Lung (tissue), 12 donors: ENCODE data around the gene DSN1. TPM values are rescaled to one million over a fixed set of nuclear protein-coding genes. Genes with fewer than 3 reads are reported as not detected.

Source experiments
- ATAC-seq: fragments of 200-7000 bp; cut with Tn5 transposase; one replicate; pipeline ENCODE4 v1.9.1; 2020; ENCODE audit warnings: moderate number of reproducible peaks; ENCODE audit not compliant: insufficient read depth, low FRiP score
- DNase-seq, 3 donors: peaks; one replicate each; pipeline ENCODE4 v3.0.0-alpha.2; 2013 to 2017
- H3K27ac ChIP-seq, 2 donors: one replicate each; pipeline ENCODE4 v1.5.1; 2013; ENCODE audit warnings: mild to moderate bottlenecking in 2 of 2, moderate library complexity in 2 of 2, control low read depth in 1 of 2, inconsistent platforms in 1 of 2, low read depth in 1 of 2, low read length in 1 of 2
- H3K27me3 ChIP-seq, 3 donors: one replicate each; pipeline ENCODE4 v1.5.1; 2013; ENCODE audit warnings: low read length in 2 of 3; ENCODE audit not compliant: control insufficient read depth in 3 of 3, insufficient read depth in 3 of 3
- H3K36me3 ChIP-seq, 4 donors: one replicate each; pipeline ENCODE4 v1.5.1; 2013; ENCODE audit warnings: low read length in 4 of 4, mild to moderate bottlenecking in 1 of 4, moderate library complexity in 1 of 4; ENCODE audit not compliant: control insufficient read depth in 4 of 4, insufficient read depth in 4 of 4
- H3K4me1 ChIP-seq, 5 donors: one replicate each; pipeline ENCODE4 v1.5.1; 2013; ENCODE audit warnings: low read length in 5 of 5, mild to moderate bottlenecking in 2 of 5, moderate library complexity in 1 of 5; ENCODE audit not compliant: control insufficient read depth in 5 of 5, insufficient read depth in 5 of 5
- H3K4me3 ChIP-seq: one replicate; pipeline ENCODE4 v1.5.1; 2013; ENCODE audit warnings: mild to moderate bottlenecking, control low read depth, moderate library complexity
- H3K9ac ChIP-seq, 2 donors: one replicate each; pipeline ENCODE4 v1.5.1; 2013; ENCODE audit warnings: low read length in 2 of 2, control low read depth in 1 of 2; ENCODE audit not compliant: insufficient read depth in 1 of 2
- H3K9me3 ChIP-seq, 4 donors: one replicate each; pipeline ENCODE4 v1.5.1; 2013; ENCODE audit warnings: low read length in 3 of 4, mild to moderate bottlenecking in 1 of 4, moderate library complexity in 1 of 4; ENCODE audit not compliant: control insufficient read depth in 4 of 4, insufficient read depth in 3 of 4
- CTCF ChIP-seq: IDR thresholded peaks from 2 replicates; pipeline ENCODE4 v1.5.1; 2012; ENCODE audit warnings: mild to moderate bottlenecking; ENCODE audit errors: control extremely low read depth, extremely low read depth
- WGBS, 2 donors: extraction: QIAGEN DNeasy Blood & Tissue Kit; methylation state at CpG; one replicate each; pipeline ENCODE4 v1.1.7; 2013; 5-methylcytosine and 5-hydroxymethylcytosine counted together
- polyA plus RNA-seq, 2 donors: library from polyadenylated mRNA; stranded (reverse); fragments of 200-250 nt; gene quantifications; one replicate each; pipeline ENCODE4 v1.2.1, GENCODE V29; 2013
- total RNA-seq, 2 donors: library from RNA; depleted of rRNA in 1 of 2; stranded (reverse); fragments of >200 nt in 1 of 2; gene quantifications; one replicate each; pipeline ENCODE4 v1.2.1, GENCODE V29; 2014 to 2021
- donor health status: control.
- donor health status: control.
- donor health status: Bipolar disorder and iron deficiency.
- donor health status: healthy.
- donor health status: DM: yes; HTN: yes; CAD: no.

The DSN1 gene
- total and polyA plus RNA-seq, 4 donors = 5.8 to 11.0 (median 9.7) TPM

- no peaks in the 10 kb centered on the region for H3K9me3 ChIP-seq
- no peaks in the 10 kb centered on the region for H3K4me1 ChIP-seq
- TF ChIP-seq CTCF = no peak
- peaks cover 0 to 5% (median 0%) of the 10 kb centered on the region in 4 donors for H3K36me3 ChIP-seq
- no peak overlapping the region for H3K4me3 ChIP-seq
- WGBS, 2 donors = 92 to 94% methylated on average over 3 of the region's 3 CpGs
- no peaks in the 10 kb centered on the region for H3K27me3 ChIP-seq
- DNase-seq = no peak
- H3K9ac ChIP-seq = no peak overlapping the region
- no peak overlapping the region for H3K27ac ChIP-seq
- no peak for ATAC-seq
Observed at GRCh38 chr20:36720510-36720909, 53.1 kb downstream of the DSN1 start.

- 91 to 95% methylated on average over 2 of the region's 2 CpGs for WGBS, 2 donors
Observed at GRCh38 chr20:36717657-36718056, 55.9 kb downstream of the DSN1 start.

GRCh38 chr20:36717021-36717420, 56.5 kb downstream of the DSN1 start:
- Histone ChIP-seq H3K27ac (no peak overlapping the region), H3K9ac (no peak overlapping the region), H3K4me3 (no peak overlapping the region), H3K9me3 (no peaks in the 10 kb centered on the region), H3K4me1 (no peaks in the 10 kb centered on the region), H3K27me3 (no peaks in the 10 kb centered on the region), H3K36me3 (peaks cover 0 to 4% (median under 1%) of the 10 kb centered on the region in 4 donors)
- 91 to 94% methylated on average over 3 of the region's 3 CpGs for WGBS, 2 donors
- no peak for TF ChIP-seq CTCF
- DNase-seq (no peak), ATAC-seq (no peak)

More at GRCh38 chr20:36717657-36718056, 55.9 kb downstream of the DSN1 start:
- TF ChIP-seq CTCF = no peak
- DNase-seq (peak in 1 of 3 donors; percentile 7), ATAC-seq (no peak)
- peaks cover 0 to 5% (median under 1%) of the 10 kb centered on the region in 4 donors for H3K36me3 ChIP-seq
- H3K4me1 ChIP-seq = no peaks in the 10 kb centered on the region
- no peaks in the 10 kb centered on the region for H3K27me3 ChIP-seq
- no peak overlapping the region for H3K9ac ChIP-seq
- H3K27ac ChIP-seq = no peak overlapping the region
- H3K4me3 ChIP-seq = no peak overlapping the region
- H3K9me3 ChIP-seq = no peaks in the 10 kb centered on the region

GRCh38 chr20:36712775-36713174, 60.8 kb downstream of the DSN1 start:
- Histone ChIP-seq H3K36me3 (peaks cover 0 to 2% (median 0%) of the 10 kb centered on the region in 4 donors), H3K27me3 (no peaks in the 10 kb centered on the region), H3K27ac (no peak overlapping the region), H3K9ac (no peak overlapping the region), H3K4me3 (no peak overlapping the region), H3K9me3 (no peaks in the 10 kb centered on the region), H3K4me1 (peaks cover 0 to 5% (median 0%) of the 10 kb centered on the region in 5 donors)
- DNase-seq (no peak), ATAC-seq (no peak)
- 87 to 95% methylated on average over 1 of the region's 1 CpG for WGBS, 2 donors
- TF ChIP-seq CTCF = no peak
